SJCRH30 (cell line): ENCODE data around the gene MAPK6. TPM values are rescaled to one million over a fixed set of nuclear protein-coding genes. Genes with fewer than 3 reads are reported as not detected.
"Not testable (repeated sequence)": the region's sequence is repeated elsewhere in the genome, so short reads cannot be mapped to it uniquely, and the experiment has no call there.

Experiments
- DNase-seq, 2 experiments: peaks; one replicate each; pipeline ENCODE4 v3.0.0-alpha.2; 2015 to 2020
- H3K27ac ChIP-seq: fragments of 250-450 bp; sonication (Bioruptor Pico); 2 replicates; pipeline ENCODE4 v1.5.1; 2020; ENCODE audit warnings: mild to moderate bottlenecking, moderate library complexity
- H3K27me3 ChIP-seq: fragments of 250-450 bp; sonication (Bioruptor Pico); 2 replicates; pipeline ENCODE4 v1.5.1; 2020; ENCODE audit warnings: mild to moderate bottlenecking, moderate library complexity
- H3K36me3 ChIP-seq: fragments of 250-450 bp; sonication (Bioruptor Pico); 2 replicates; pipeline ENCODE4 v1.5.1; 2020; ENCODE audit warnings: mild to moderate bottlenecking, moderate library complexity
- H3K4me1 ChIP-seq: fragments of 250-450 bp; sonication (Bioruptor Pico); 2 replicates; pipeline ENCODE4 v1.5.1; 2020; ENCODE audit warnings: mild to moderate bottlenecking, moderate library complexity
- H3K4me3 ChIP-seq: fragments of 250-450 bp; sonication (Bioruptor Pico); 2 replicates; pipeline ENCODE4 v1.5.1; 2020; ENCODE audit warnings: mild to moderate bottlenecking, moderate library complexity
- H3K9me3 ChIP-seq: fragments of 250-450 bp; sonication (Bioruptor Pico); replicated peaks from 2 replicates; pipeline ENCODE4 v1.5.1; 2020; ENCODE audit warnings: mild to moderate bottlenecking, moderate library complexity
- total RNA-seq: library from RNA; depleted of rRNA; stranded (reverse); fragments of >200 nt; shearing (Covaris generic); gene quantifications from 2 replicates; pipeline ENCODE4 v1.2.3, GENCODE V29; 2014

MAPK6 gene
- total RNA-seq, 1 experiment from 2014 or later = 84.2 TPM

DNA sequence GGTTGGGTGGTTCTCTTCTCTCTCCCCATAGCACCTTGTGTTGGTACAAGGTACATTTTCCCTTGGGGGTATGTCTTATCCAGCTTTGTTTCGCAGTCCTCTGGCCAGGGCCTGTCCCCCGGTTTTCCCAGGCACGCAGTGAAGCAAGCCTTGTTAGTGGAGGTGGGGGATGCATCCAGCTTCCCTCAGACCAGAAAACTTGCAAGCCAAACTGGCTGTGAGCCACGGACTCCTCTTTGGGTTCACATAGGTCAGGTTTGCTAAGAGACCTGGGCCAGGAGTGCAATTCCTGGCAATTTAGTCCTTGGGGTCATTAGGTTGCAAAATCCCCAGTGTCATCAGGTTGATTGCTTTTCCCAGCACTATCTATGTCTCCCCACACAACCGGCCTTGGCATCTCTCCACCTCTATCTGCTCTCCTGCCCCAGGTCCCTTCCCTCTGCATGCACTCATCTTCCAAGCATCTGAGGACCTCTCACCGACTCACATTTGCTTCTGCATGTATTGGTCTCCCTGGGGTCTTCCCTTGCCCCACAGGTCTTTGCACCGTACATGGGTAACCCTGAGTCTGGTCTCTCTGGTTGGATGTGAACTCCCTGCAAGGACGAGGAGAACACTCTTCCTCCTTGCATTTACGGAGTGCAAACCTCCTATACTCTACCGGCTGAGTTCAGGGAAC lies 59.3 kb downstream of the MAPK6 start:
- H3K4me1 ChIP-seq = peaks cover 4% of the 10 kb centered on the region; the same call in 1 of the 2 replicates
- no peaks in the 10 kb centered on the region for H3K9me3 ChIP-seq
- no peaks in the 10 kb centered on the region for H3K27me3 ChIP-seq
- no peak overlapping the region for H3K27ac ChIP-seq
- no peaks in the 10 kb centered on the region for H3K36me3 ChIP-seq
- no peak for DNase-seq
- H3K4me3 ChIP-seq = no peak overlapping the region

DNA sequence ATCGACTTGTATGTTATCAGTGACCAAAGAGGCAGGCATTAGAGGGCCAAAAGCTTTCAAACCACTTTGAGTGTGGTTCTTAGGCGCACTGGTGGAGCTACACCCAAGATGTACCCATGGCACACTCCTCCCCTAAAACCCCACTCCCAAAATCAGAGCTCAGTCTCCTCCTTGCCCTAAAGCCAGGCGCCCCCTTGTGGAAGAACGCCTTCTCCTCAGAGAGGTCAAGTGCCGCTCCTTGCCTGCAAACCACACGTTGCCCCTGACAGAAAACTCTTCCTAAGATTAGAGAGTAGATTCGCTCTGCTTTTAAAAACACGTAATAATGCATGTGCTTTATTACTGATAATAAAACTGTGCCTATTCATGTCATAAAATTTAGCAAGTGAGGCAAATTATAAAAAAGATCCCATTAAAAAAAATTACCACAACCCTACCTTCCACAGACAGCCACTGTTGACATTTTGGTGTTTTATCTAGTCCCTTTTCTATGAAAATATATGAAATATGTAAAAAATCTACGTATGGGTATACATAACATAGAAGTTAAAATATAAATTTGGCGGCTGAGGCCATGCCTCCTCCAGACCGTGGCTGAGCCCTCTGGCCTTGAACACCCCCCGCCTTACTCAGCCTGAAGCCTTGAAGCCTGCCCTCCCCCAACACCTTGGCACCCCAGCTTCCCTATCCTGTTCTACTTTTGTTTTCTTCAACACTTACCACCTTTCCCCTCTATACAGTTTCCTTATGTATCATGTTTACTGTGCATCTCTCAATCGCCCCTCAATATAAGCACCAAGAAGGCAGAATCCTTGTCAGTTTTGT lies 60.1 kb downstream of the MAPK6 start:
- peak; percentile 78 to 82 for DNase-seq
- no peaks in the 10 kb centered on the region for H3K27me3 ChIP-seq

DNA sequence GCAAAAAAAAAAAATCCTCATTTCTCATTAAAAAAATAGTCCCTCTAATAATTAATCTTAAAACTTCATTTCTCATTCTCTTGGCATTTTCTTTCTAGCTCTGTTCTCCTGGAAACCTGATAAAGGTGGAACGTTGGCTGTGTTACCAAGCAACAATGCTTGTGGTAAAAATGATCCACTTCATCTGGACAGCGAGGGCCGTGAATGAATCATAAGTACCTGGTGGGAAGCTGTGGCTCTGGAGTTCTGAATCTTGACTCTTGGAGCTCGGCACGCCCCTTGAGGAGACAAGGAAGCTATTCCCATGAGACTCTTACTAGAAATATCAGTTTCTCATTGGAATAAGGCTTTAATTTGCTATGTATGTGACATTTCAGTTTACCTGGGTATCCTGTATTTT lies 61.0 kb downstream of the MAPK6 start:
- DNase-seq = no peak
- H3K4me3 ChIP-seq = no peak overlapping the region
- H3K36me3 ChIP-seq = no peaks in the 10 kb centered on the region
- H3K4me1 ChIP-seq = peaks cover 4% of the 10 kb centered on the region; the same call in 1 of the 2 replicates
- H3K27me3 ChIP-seq = no peaks in the 10 kb centered on the region
- no peak overlapping the region for H3K27ac ChIP-seq
- H3K9me3 ChIP-seq = no peaks in the 10 kb centered on the region

More for the DNA sequence above, 60.1 kb downstream of the MAPK6 start:
- Histone ChIP-seq H3K9me3 (no peaks in the 10 kb centered on the region), H3K4me3 (no peak overlapping the region), H3K4me1 (peaks cover 4% of the 10 kb centered on the region; the same call in 1 of the 2 replicates), H3K36me3 (no peaks in the 10 kb centered on the region), H3K27ac (no peak overlapping the region)

DNA sequence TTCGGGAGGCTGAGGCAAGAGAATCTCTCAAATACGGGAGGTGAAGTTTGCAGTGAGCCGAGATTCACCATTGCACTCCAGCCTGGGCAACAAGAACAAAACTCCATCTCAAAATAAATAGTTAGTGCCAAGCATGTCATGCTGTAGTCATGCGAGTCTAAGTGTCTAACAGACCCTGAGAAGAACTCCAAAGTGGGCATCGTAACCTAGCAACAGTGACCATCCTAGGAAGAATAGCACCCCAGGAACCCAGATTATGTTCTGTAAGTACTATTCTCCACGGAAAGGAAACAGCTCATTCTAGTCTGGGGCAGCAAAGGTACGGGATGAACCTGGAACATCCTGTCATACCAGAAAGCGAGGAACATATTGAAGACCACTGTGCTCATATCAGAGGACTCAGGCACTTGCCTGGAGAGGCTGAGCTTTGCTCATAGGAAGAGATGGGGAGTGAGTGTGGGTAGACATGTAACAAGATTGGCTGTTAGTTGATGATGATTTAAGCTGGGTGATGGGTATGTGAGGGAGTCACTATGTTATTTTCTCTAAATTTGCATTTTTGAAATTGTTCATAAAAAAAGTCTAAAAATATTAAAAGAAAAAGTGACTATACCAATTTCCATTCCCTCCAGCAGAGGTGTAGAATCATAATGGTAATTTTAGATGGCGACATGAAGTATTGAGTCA lies 61.8 kb downstream of the MAPK6 start:
- H3K36me3 ChIP-seq = no peaks in the 10 kb centered on the region
- DNase-seq = no peak
- H3K4me3 ChIP-seq = no peak overlapping the region
- H3K9me3 ChIP-seq = 0 out of 2 replicates have a peak, but pooled peaks cover under 1% of the 10 kb centered on the region
- no peak overlapping the region for H3K27ac ChIP-seq
- H3K27me3 ChIP-seq = no peaks in the 10 kb centered on the region
- H3K4me1 ChIP-seq = peaks cover 4% of the 10 kb centered on the region; the same call in 1 of the 2 replicates

DNA sequence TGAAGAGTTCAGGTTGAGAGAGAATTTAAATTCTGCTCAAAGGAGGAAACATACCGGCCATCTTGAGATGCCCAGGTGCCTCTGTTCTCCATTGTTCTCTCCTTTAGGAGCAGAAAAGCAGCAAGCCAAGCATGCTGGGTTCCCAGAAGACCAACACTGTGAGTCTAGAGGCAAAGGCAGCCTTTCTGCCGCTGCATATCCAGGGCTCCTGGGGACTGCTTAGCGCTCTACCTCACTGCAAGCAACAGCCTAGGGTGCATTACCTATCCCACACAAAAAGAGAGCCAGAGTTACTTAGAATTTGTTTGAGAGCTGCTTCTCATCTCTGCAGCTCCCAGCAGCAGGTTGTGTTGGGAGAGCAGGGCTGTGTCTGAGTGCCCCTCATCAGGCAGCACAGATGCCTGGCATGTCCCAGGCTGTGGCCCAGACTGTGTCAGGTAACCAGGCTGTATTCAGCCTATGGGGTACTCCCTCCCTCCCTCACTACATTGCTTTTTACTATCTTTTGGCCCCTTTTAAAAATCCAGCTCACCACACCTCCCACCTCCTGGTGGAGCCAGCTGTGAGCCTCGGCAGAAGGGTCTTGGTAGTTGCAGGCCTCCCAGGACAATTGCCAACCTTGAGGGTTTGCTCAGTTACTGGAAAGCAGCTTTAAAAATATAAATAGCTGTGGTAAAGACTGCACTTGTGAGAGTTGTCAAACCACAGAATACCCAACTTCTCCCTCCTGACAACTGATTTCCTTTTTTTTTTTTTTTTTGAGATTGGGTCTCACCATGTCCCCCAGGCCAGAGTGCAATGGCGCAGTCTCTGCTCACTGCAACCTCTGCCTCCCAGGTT lies 63.4 kb downstream of the MAPK6 start:
- DNase-seq = peak; percentile 40 to 56
- Histone ChIP-seq H3K27me3 (no peaks in the 10 kb centered on the region), H3K4me1 (peaks cover 4% of the 10 kb centered on the region; the same call in 1 of the 2 replicates), H3K27ac (no peak overlapping the region), H3K4me3 (no peak overlapping the region), H3K9me3 (peaks cover 14% of the 10 kb centered on the region), H3K36me3 (no peaks in the 10 kb centered on the region)

DNA sequence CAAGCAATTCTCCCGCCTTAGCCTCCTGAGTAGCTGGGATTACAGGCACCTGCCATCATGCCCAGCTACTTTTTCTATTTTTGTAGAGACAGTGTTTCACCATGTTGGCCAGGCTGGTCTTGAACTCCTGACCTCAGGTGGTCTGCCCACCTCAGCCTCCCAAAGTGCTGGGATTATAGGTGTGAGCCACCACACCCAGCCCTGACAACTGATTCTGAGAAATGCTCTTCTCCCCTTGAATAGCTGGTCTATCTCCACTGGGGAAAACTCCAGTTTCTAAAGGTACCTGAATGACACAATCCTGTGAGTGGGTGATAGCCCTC lies 64.0 kb downstream of the MAPK6 start:
- not testable (repeated sequence) for H3K4me3 ChIP-seq, H3K4me1 ChIP-seq

DNA sequence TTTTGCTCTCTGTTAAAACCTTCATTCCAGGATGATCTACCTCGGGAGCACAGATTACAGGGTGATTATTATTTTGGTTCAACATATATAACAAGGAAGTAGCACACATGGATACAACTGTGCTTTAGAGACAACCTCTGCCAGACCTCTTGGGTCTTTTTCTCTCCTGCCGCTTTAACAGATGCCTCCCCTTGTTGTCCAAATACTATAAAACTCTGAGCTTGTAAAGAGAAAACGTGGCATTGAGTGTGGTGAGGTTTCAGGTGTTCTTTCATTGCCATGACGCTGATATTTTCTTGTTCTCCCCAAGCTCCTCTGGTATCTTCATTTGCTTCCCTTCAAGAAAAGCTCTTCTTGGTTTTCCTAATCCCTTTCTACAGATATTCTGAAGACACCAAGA lies 64.6 kb downstream of the MAPK6 start:
- Histone ChIP-seq H3K36me3 (no peaks in the 10 kb centered on the region), H3K9me3 (peaks cover 14% of the 10 kb centered on the region), H3K4me1 (peaks cover 4% of the 10 kb centered on the region; the same call in 1 of the 2 replicates), H3K4me3 (no peak overlapping the region), H3K27ac (no peak overlapping the region), H3K27me3 (no peaks in the 10 kb centered on the region)
- DNase-seq = no peak

More for the DNA sequence above, 64.0 kb downstream of the MAPK6 start:
- H3K27me3 ChIP-seq, DNase-seq, H3K36me3 ChIP-seq, H3K27ac ChIP-seq: not testable (repeated sequence)
- peaks cover 14% of the 10 kb centered on the region for H3K9me3 ChIP-seq

DNA sequence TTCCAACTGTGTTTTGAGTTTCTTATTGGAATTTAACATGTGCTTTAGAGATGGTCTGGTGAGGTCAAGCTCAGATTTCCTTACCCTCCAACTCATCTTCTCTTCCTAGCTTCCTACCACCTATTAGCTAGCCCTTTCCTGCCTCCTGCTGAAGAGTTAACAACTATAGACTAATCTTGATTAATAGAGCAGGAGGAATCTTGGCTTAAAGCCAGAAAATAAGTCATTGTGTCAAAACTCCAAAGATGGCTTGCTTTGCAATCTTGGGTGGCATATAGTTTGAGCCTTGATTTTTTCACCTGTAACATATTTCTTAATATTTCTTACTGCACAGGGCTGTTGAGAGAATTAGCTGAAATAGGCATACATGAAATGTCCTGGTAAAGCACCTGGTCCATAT lies 66.3 kb downstream of the MAPK6 start:
- H3K9me3 ChIP-seq = peaks cover 15% of the 10 kb centered on the region
- no peak overlapping the region for H3K27ac ChIP-seq
- no peaks in the 10 kb centered on the region for H3K27me3 ChIP-seq
- H3K4me1 ChIP-seq = peaks cover 4% of the 10 kb centered on the region; the same call in 1 of the 2 replicates
- no peaks in the 10 kb centered on the region for H3K36me3 ChIP-seq
- no peak overlapping the region for H3K4me3 ChIP-seq
- DNase-seq = no peak

DNA sequence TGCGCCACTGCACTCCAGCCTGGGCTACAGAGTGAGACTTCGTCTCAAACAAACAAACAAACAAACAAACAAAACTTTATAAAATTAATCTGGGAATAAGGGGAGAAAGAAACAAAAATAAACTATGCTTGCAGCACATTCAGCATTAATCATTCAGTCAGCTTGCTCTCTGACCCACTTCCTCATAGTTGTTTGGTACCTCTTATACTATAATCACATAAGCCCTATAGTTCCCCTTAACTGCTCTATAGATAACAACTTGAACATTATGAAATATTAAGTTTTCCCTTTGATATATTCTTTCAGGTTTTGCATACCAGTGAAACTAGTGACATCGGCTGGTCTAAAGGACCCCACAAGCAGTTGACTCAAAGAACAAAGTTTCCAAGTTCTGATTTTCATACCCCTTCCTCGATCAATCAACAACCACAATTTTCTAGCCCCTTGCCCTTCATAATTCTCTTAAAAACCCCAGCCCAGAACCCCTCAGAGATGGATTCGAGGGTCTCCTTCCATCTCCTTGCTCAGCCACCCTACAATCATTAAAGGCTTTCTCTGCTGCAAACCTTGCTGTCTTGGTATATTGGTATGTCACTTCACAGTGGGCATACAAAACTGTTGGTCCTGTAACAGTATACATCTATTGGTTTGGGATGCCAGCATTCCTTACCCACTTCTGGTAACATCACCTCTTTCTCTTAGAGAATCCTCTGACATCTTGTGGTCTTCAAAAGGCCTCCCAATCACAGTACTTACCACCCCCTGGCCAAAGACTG lies 67.2 kb downstream of the MAPK6 start:
- Histone ChIP-seq H3K4me3 (no peak overlapping the region), H3K9me3 (peaks cover 20% of the 10 kb centered on the region), H3K36me3 (no peaks in the 10 kb centered on the region), H3K27me3 (no peaks in the 10 kb centered on the region), H3K4me1 (peaks cover 4% of the 10 kb centered on the region; the same call in 1 of the 2 replicates), H3K27ac (no peak overlapping the region)
- DNase-seq = no peak

DNA sequence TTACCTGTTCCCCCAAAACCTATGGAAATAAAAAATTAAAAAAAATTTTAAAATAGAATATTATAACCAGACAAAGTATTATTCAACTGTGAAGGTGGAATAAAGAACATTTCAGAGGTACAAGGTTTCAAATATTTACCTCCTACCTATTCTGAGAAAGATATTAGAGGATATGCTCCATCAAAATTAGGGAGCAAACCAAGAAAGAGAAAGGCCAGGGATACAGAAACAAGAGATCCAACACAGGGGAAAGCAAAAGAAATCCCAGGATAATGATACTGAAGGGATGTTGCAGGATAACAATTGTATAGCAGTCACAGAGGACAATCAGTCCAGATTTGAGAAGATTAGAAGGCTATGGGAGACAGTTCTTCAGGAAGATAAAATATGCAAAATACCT lies 71.2 kb downstream of the MAPK6 start:
- H3K27ac ChIP-seq = no peak overlapping the region
- peaks cover 19% of the 10 kb centered on the region for H3K4me1 ChIP-seq
- H3K4me3 ChIP-seq = no peak overlapping the region
- peaks cover 20% of the 10 kb centered on the region for H3K9me3 ChIP-seq
- no peak for DNase-seq
- no peaks in the 10 kb centered on the region for H3K27me3 ChIP-seq
- H3K36me3 ChIP-seq = no peaks in the 10 kb centered on the region

DNA sequence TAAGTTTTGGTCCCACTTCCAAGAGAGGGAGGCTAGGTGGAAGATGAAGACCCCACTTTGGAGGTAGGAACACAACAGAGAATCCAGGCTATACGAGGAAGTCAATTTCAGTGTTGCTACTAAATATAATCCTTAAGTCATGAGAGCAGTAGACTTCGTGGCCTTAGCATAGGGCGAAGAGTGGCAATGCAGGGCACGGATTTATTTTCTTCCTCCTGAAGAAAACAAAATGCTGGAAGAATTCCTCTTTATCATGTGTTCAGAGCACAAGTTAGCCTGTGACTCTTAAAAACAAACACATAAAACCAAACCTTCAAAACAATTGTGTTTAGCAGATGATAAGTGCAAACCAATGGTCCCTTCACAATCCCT lies 74.1 kb downstream of the MAPK6 start:
- peaks cover 31% of the 10 kb centered on the region for H3K4me1 ChIP-seq
- no peak overlapping the region for H3K4me3 ChIP-seq
- no peaks in the 10 kb centered on the region for H3K27me3 ChIP-seq
- H3K9me3 ChIP-seq = peaks cover 7% of the 10 kb centered on the region; the same call in 1 of the 2 replicates
- H3K27ac ChIP-seq = peak overlapping the region; percentile 40
- no peak for DNase-seq
- H3K36me3 ChIP-seq = no peaks in the 10 kb centered on the region

DNA sequence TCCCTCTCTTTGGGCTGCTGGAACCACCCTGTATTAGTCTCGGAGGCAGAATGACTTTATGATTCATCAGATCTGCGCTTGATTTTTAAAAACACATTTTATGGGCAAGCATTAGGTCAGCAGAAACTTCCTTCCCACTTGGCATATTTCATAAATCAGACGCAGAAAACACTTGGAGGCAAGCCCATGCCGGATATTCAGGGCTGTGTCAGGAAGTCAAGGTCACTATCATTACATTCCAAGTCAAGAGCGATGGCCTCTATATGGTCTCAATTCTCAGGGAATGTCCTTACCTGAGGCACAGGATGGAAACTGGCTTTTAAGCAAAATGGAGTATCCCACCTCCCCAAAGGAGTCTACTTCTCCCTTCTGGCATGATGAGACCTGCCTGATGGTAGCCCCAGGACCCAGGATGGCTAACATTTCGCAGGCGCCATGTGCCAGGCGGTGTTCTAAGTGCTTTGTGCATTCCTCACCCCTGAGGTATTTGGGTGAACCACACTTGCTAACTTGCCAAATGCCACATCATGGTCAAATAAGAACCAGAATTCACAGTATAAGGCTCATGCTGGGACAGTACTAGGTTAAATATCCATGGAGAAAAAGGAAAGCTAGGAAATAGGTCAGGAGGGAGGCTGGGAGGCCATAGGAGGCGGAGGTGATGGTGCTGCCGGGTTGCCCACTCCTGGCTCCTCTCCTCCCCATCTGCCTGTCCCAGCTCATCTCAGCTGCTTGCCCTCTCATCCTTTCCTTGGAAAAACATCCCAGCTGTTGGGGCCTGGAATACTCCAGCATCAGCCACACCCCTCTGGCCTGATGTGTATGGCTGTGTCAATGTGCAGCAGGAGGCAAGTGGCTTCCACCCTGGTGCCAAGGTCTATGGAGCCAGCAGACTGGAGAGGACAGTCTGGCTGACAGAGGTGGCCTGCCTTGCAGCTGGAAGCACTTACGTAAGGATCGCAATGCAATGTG lies 74.8 kb downstream of the MAPK6 start:
- peak; percentile 62 to 71 for DNase-seq
- Histone ChIP-seq H3K9me3 (peaks cover 7% of the 10 kb centered on the region; the same call in 1 of the 2 replicates), H3K4me1 (peaks cover 31% of the 10 kb centered on the region), H3K27ac (peak overlapping the region; percentile 40), H3K27me3 (no peaks in the 10 kb centered on the region), H3K36me3 (no peaks in the 10 kb centered on the region), H3K4me3 (no peak overlapping the region)
